ENCODE results near the gene DPEP2. TPM values are rescaled to one million over a fixed set of nuclear protein-coding genes. Genes with fewer than 3 reads are reported as not detected.
"Not testable (repeated sequence)": the region's sequence is repeated elsewhere in the genome, so short reads cannot be mapped to it uniquely, and the experiment has no call there.

The DPEP2 gene
- total RNA-seq, 2 experiments from 2014 or later = 5.6 to 5.9 TPM

DNA sequence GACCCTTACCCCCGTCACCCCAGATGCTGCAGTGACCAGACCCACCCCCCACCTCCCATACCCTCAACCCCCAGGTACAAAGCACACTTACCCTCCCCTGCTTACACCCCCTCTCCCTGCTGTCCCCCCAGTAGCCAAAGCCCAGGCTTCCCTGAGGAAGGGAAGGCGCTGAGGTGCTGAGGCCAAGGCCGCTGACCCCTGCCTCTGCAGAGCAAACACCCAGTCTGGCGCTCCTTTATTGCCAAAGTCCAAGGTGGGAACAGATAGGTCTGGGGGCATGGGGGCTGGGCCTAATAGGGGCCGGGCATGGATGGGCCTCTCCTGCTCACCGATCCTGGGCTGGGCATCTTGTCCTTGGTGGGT lies 56.0 kb downstream of the DPEP2 start:
- H3K27me3 Mint-ChIP-seq (ENCODE audit: low read depth) = no peaks in the 10 kb centered on the region
- H3K27ac Mint-ChIP-seq = no peak overlapping the region
- CTCF ChIA-PET = interaction anchor here (5.5 kb wide), 1 partner anchor 97 kb away, joined by 27 read pairs; no protein-coding TSS in a partner anchor
- peaks cover 32% of the 10 kb centered on the region for H3K4me1 Mint-ChIP-seq (ENCODE audit: low read depth)
- ATAC-seq (no peak), DNase-seq (no peak)
- no peaks in the 10 kb centered on the region for H3K9me3 Mint-ChIP-seq (ENCODE audit: insufficient read depth)
- H3K4me3 Mint-ChIP-seq = no peak overlapping the region
- POLR2A ChIA-PET = no interaction called here
- H3K36me3 Mint-ChIP-seq (ENCODE audit: low read depth) = peaks cover 40% of the 10 kb centered on the region

DNA sequence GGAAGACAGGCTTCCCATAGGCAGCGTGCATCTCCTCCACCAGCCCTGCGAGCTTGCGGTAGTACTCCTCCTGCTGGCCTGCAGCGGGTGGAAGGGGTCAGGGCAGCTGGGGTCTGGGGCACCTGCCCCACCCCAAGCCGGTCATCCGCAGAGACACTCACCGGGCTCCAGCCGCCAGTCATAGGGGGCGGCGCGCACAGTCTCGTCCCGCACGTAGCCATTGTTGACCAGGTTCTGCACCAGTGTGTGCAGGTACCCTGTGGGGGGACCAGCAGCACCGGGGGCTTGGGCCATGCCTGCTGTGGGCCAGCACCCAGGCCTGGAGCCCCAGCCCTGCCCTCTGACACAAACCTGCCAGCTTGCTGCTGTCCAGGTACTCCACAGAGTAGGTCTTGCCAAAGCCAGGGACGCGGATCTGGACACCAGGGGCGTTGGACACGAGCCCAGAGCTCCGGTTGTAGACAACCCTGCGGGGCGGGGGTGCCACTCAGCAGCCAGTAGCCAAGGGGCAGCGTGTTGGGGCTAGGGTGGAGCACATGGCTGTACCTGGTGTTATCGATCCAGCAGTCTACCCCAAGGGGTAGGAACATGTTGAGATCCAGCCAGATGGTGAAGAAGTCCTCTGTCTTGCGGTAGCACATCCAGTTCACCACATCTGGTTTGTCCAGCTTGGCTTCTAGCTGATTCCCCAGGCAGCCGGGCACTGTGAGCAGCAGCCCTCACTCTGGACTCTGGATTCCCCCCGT lies 56.6 kb downstream of the DPEP2 start:
- no peak overlapping the region for H3K4me3 Mint-ChIP-seq
- ChIA-PET POLR2A (no interaction called here), CTCF (interaction anchor here (0.6 to 5.5 kb wide), 16 partner anchors 20 to 132 kb away, joined by 3 to 27 read pairs (median 4); partner anchors contain the start of gene DDX28)
- peaks cover 39% of the 10 kb centered on the region for H3K36me3 Mint-ChIP-seq (ENCODE audit: low read depth)
- no peak overlapping the region for H3K27ac Mint-ChIP-seq
- H3K4me1 Mint-ChIP-seq (ENCODE audit: low read depth) = peaks cover 32% of the 10 kb centered on the region
- no peak for ATAC-seq
- H3K9me3 Mint-ChIP-seq (ENCODE audit: insufficient read depth) = no peaks in the 10 kb centered on the region
- H3K27me3 Mint-ChIP-seq (ENCODE audit: low read depth) = no peaks in the 10 kb centered on the region
- no peak for DNase-seq

DNA sequence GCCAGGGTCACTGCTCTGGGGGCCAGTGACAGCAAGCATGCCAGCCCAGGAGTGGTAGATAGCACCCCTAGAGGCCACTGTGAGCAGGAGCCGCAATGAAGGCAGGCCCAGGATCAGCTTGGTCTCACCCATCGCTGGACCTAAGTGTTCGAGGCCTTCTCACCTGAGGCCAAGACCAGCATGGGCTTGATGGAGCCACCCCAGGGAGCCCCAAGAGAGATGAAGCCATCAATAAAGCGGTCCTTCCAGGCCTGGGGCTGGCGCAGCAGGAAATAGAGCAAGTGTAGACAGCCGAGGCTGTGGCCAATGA lies 57.1 kb downstream of the DPEP2 start:
- Mint-ChIP-seq H3K27ac (peak overlapping the region; percentile 17), H3K9me3 (ENCODE audit: insufficient read depth) (no peaks in the 10 kb centered on the region), H3K36me3 (ENCODE audit: low read depth) (peaks cover 41% of the 10 kb centered on the region), H3K4me3 (no peak overlapping the region), H3K27me3 (ENCODE audit: low read depth) (no peaks in the 10 kb centered on the region), H3K4me1 (ENCODE audit: low read depth) (peaks cover 36% of the 10 kb centered on the region)
- ChIA-PET POLR2A (no interaction called here), CTCF (interaction anchor here (0.6 to 5.5 kb wide), 18 partner anchors 19 to 132 kb away, joined by 3 to 27 read pairs (median 4); partner anchors contain the start of gene DDX28)
- DNase-seq (peak; percentile 54), ATAC-seq (peak; percentile 44)

DNA sequence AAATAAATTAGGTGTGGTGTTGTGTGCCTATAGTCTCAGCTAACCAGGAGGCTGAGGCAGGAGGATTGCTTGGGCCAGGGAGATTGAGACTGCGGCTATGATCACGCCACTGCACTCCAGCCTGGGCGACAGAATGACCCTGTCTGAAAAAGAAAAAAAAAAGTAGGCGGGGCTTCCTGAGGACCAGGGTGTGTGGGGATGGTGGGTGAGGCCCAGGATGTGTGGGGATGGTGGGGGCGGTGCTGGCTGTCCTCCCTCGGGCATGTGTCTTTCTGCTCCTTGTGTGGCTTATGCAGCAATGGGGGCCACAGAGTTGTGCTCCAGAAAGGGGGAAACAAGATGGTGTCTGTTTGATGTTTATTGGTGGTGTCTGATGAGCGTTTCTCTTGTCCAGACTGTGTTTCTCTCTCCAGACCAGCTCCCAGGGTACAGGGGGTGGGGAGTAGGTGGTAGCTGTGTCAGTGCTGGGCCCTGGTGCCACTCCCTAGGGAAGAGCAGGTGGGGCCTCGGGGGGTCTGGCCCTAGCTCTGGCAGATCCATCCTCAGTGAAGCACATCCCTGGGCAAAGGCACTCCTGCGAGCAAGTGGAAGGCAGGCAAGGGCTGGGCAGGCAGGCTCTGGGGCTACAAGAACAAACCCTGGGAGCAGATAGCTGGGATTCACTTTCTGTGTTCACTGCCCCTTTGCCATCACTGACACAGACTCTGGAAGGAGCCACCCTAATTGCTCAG lies 57.6 kb downstream of the DPEP2 start:
- no peaks in the 10 kb centered on the region for H3K9me3 Mint-ChIP-seq (ENCODE audit: insufficient read depth)
- peak overlapping the region; percentile 17 for H3K27ac Mint-ChIP-seq
- H3K27me3 Mint-ChIP-seq (ENCODE audit: low read depth) = no peaks in the 10 kb centered on the region
- H3K4me1 Mint-ChIP-seq (ENCODE audit: low read depth) = peaks cover 40% of the 10 kb centered on the region
- H3K36me3 Mint-ChIP-seq (ENCODE audit: low read depth) = peaks cover 42% of the 10 kb centered on the region
- H3K4me3 Mint-ChIP-seq = no peak overlapping the region
- ATAC-seq (no peak), DNase-seq (no peak)
- POLR2A ChIA-PET = no interaction called here
- CTCF ChIA-PET = interaction anchor here (0.6 to 5.5 kb wide), 22 partner anchors 9 to 377 kb away, joined by 3 to 27 read pairs (median 4); partner anchors contain the start of genes CTRL and DDX28

DNA sequence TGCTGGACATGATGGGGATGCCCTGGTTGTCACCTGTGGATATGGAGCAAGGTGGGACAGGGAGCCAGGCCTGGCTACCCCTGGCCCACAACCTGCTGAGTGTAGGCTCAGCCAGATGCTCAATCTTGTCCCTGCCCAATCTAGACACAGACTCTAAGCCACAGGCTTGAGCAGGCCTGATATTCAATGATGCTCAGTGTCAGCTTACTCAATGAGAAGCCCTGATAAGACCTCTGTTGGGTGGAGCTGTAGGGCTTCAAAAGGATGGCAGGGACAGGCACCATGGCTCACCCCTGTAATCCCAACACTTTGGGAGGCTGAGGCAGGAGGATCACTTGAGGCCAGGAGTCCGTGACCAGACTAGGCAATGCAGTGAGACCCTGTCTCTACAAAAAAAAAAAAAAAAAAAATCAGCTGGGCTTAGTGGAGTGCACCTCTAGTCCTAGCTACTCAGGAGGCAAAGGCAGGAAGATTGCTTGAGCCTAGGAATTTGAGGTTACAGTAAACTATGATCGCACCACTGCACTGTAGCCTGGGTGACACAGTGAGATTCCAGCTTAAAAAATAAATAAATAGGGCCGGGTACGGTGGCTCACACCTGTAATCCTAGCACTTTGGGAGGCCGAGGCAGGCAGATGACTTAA lies 58.7 kb downstream of the DPEP2 start:
- no peak overlapping the region for H3K4me3 Mint-ChIP-seq
- H3K36me3 Mint-ChIP-seq (ENCODE audit: low read depth) = peaks cover 45% of the 10 kb centered on the region
- DNase-seq (no peak), ATAC-seq (no peak)
- ChIA-PET CTCF (interaction anchor here (0.6 to 5.5 kb wide), 13 partner anchors 9 to 378 kb away, joined by 3 to 27 read pairs (median 4); partner anchors contain the start of gene CTRL), POLR2A (interaction anchor here (0.6 to 1.4 kb wide), 4 partner anchors 59 to 1332 kb away, joined by 3 to 4 read pairs (median 4); partner anchors contain the start of genes DDX28, DPEP2 and DUS2)
- H3K27me3 Mint-ChIP-seq (ENCODE audit: low read depth) = no peaks in the 10 kb centered on the region
- H3K27ac Mint-ChIP-seq = peak overlapping the region; percentile 83
- peaks cover 40% of the 10 kb centered on the region for H3K4me1 Mint-ChIP-seq (ENCODE audit: low read depth)
- no peaks in the 10 kb centered on the region for H3K9me3 Mint-ChIP-seq (ENCODE audit: insufficient read depth)

DNA sequence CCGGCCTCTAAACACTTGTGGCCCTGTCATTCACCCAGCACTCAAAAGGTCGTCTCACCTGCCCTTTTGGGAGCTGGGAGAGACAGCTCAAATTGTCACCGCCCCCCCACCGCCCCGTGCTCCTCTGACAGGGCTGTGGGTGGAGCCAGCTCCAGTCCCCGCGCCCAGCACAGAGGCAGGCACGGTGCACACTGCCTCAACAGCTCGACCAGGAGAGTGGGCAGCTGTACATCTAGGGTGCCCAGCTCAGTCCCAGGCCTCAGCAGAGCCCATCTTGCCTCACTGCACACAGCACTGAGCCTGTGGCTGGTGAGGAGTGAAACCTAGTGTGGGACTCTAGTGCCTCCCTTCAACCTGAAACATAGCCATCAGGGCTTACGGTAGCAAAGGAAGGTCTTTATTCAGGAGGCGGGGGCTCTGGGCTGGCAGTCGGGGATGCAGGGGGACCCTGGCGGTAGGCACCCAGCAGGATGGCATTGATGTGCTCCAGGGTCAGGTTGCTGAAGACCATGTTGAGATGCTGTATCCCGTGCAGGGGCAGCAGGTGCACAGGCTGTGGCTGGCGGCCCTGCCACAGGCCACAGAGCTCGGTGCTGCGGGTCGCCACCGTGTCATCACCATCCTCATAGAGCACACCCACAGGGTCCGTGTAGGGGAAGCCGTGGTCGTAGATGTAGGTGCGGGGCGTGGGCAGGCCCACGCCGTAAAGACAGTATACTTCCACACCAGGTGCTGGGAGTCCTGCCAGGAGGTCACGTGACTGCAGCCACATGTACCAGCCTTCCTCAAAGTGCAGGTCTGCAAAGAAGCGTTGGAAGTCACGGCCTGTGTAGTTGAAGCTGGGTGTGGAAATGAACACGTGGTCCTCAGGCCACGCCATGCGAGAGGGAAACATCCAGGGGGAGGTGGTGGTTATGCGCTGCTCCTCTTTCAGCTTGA lies 59.5 kb downstream of the DPEP2 start:
- H3K4me3 Mint-ChIP-seq = peak overlapping the region; percentile 25
- CTCF ChIA-PET = interaction anchor here (0.8 to 5.5 kb wide), 7 partner anchors 8 to 123 kb away, joined by 3 to 27 read pairs (median 5); partner anchors contain the start of gene CTRL
- no peaks in the 10 kb centered on the region for H3K27me3 Mint-ChIP-seq (ENCODE audit: low read depth)
- peaks cover 47% of the 10 kb centered on the region for H3K4me1 Mint-ChIP-seq (ENCODE audit: low read depth)
- H3K9me3 Mint-ChIP-seq (ENCODE audit: insufficient read depth) = no peaks in the 10 kb centered on the region
- POLR2A ChIA-PET = interaction anchor here (0.7 to 1.4 kb wide), 5 partner anchors 9 to 288 kb away, joined by 3 to 5 read pairs (median 4); partner anchors contain the start of genes DDX28, DPEP2 and DUS2
- peak; percentile 48 for DNase-seq
- peaks cover 49% of the 10 kb centered on the region for H3K36me3 Mint-ChIP-seq (ENCODE audit: low read depth)
- peak overlapping the region; percentile 83 for H3K27ac Mint-ChIP-seq
- ATAC-seq = no peak

DNA sequence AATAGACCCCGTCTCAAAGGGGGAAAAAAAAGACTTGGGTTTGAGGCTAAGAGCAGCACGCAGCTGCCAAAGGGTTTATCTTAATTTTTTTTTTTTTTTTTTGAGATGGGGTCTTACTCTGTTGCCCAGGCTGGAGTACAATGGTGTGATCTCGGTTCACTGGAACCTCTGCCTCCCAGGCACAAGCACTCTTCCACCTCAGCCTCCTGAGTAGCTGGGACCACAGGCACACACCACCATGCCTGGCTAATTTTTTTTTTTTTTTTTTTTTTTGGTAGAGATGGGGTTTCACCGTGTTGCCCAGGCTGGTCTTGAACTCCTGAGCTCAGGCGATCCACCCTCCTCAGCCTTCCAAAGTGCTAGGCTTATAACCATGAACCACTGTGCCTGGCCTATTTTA lies 61.6 kb downstream of the DPEP2 start:
- not testable (repeated sequence) for H3K27me3 Mint-ChIP-seq (ENCODE audit: low read depth); DNase-seq; ATAC-seq; H3K9me3 Mint-ChIP-seq (ENCODE audit: insufficient read depth)
- Mint-ChIP-seq H3K4me1 (ENCODE audit: low read depth) (peaks cover 60% of the 10 kb centered on the region), H3K27ac (peak overlapping the region; percentile 99), H3K4me3 (peak overlapping the region; percentile 100), H3K36me3 (ENCODE audit: low read depth) (peaks cover 59% of the 10 kb centered on the region)
- POLR2A ChIA-PET = interaction anchor here (0.7 to 3.8 kb wide), 6 partner anchors 13 to 136 kb away, joined by 3 to 25 read pairs (median 13); partner anchors contain the start of genes DDX28 and DUS2
- CTCF ChIA-PET = interaction anchor here (0.8 to 3.8 kb wide), 2 partner anchors 103 to 121 kb away, joined by 3 to 24 read pairs; no protein-coding TSS in a partner anchor

Other genes with a start within 250 kb of the DPEP2 start
- 10 to 100 TPM; 25.9 to 30.5 TPM for gene RANBP10, start 192.9 kb downstream of the DPEP2 start, total RNA-seq
- gene TSNAXIP1, start 192.6 kb downstream of the DPEP2 start, total RNA-seq = under 1 TPM; 0.47 to 0.63 TPM
- 10 to 100 TPM; 50.2 to 52.4 TPM for gene THAP11, start 157.2 kb downstream of the DPEP2 start, total RNA-seq
- 100 to 1,000 TPM; 125 to 134 TPM for gene NUTF2, start 152.6 kb downstream of the DPEP2 start, total RNA-seq
- 10 to 100 TPM; 58.9 to 63.6 TPM for gene CENPT, start 151.8 kb downstream of the DPEP2 start, total RNA-seq
- 100 to 1,000 TPM; 111 to 113 TPM for gene EDC4, start 126.4 kb downstream of the DPEP2 start, total RNA-seq
- gene NRN1L, start 114.6 kb downstream of the DPEP2 start, total RNA-seq = 1 to 10 TPM; 1.2 to 1.4 TPM
- gene PSKH1, start 106.2 kb downstream of the DPEP2 start, total RNA-seq = 10 to 100 TPM; 20.0 to 22.8 TPM
- 1 to 10 TPM; 5.5 TPM for gene CTRL, start 67.6 kb downstream of the DPEP2 start, total RNA-seq
- gene PSMB10, start 62.6 kb downstream of the DPEP2 start, total RNA-seq = 100 to 1,000 TPM; 257 to 275 TPM
- gene LCAT, start 55.4 kb downstream of the DPEP2 start, total RNA-seq = 10 to 100 TPM; 22.4 to 23.1 TPM
- gene SLC12A4, start 30.8 kb downstream of the DPEP2 start, total RNA-seq = 10 to 100 TPM; 42.5 TPM
- gene DPEP3, start 19.0 kb downstream of the DPEP2 start, total RNA-seq = not detected
- not detected for gene DPEP2NB, start 16.4 kb upstream of the DPEP2 start, total RNA-seq
- 10 to 100 TPM; 13.6 to 13.9 TPM for gene DDX28, start 23.7 kb upstream of the DPEP2 start, total RNA-seq
- 10 to 100 TPM; 24.1 to 25.2 TPM for gene DUS2, start 23.8 kb upstream of the DPEP2 start, total RNA-seq
- 100 to 1,000 TPM; 166 to 169 TPM for gene NFATC3, start 85.9 kb upstream of the DPEP2 start, total RNA-seq
- under 1 TPM in 1 of 2 experiments, not detected in 1; 0.18 TPM for gene ESRP2, start 236.6 kb upstream of the DPEP2 start, total RNA-seq
- 1 to 10 TPM; 8.6 to 9.4 TPM for gene PLA2G15, start 245.9 kb upstream of the DPEP2 start, total RNA-seq

Data from activated CD8-positive, alpha-beta T cell treated with anti-CD3 and anti-CD28 coated beads, Interleukin-2, amount 10 ng/mL, durations not matched to agents 7 days and 5 days (primary cell).